Prostate gland (tissue), 2 donors: ENCODE results near the gene KIF2B.

Experiments used
- POLR2A ChIP-seq: fragments of 450-650 bp; IDR thresholded peaks from one replicate; pipeline ENCODE4 v1.6.1; 2016; ENCODE audit warnings: antibody characterized with exemption, mild to moderate bottlenecking
- TF ChIP-seq, protein P1 (sequence below), 4 experiments: fragments of 200-600 bp in 2 of 4; fragments of 450-650 bp in 2 of 4; sonication (generic) in 2 of 4; IDR thresholded peaks; 1 replicate in 3 of 4; 2 replicates in 1 of 4; pipeline ENCODE4 v1.5.1; 2016 to 2019; ENCODE audit warnings: antibody characterized with exemption in 4 of 4, mild to moderate bottlenecking in 2 of 4, moderate library complexity in 2 of 4

DNA sequence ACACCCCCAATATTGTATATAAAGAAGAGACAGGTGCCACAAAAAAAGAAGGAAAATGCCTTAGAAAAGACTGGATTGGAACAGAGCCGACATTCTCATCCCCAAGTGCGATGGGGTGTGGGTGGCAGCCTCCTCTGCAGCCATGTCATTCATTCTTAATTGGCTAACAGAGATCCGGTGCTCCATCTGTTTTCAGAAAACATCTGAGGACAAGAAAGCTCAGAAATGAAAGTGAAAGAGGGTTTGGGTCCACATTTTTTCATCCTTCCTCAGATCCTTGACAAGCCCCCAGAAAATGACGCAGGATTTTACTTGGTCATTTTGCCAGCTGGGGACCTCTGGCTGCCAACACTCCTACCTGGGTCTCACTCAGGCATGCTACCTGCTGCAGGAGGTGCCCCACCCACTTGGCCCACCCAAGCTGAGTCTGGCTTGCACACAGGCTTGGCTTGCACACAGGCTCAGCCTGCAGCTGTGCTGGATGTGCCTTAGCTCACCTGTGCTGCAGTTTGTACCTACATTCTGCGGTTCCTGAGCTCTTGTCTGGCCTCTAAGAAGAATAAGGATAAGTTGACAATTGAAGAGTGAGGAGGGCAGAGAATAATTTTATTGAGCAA lies 21.9 kb downstream of the KIF2B start:
- TF ChIP-seq, protein P1, sequence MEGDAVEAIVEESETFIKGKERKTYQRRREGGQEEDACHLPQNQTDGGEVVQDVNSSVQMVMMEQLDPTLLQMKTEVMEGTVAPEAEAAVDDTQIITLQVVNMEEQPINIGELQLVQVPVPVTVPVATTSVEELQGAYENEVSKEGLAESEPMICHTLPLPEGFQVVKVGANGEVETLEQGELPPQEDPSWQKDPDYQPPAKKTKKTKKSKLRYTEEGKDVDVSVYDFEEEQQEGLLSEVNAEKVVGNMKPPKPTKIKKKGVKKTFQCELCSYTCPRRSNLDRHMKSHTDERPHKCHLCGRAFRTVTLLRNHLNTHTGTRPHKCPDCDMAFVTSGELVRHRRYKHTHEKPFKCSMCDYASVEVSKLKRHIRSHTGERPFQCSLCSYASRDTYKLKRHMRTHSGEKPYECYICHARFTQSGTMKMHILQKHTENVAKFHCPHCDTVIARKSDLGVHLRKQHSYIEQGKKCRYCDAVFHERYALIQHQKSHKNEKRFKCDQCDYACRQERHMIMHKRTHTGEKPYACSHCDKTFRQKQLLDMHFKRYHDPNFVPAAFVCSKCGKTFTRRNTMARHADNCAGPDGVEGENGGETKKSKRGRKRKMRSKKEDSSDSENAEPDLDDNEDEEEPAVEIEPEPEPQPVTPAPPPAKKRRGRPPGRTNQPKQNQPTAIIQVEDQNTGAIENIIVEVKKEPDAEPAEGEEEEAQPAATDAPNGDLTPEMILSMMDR (IDR thresholded peaks at IDR 0.05), result no peak
- TF ChIP-seq POLR2A, result no peak
